H1 (cell line): Measurements from ENCODE around the gene JTB. TPM values are rescaled to one million over a fixed set of nuclear protein-coding genes. Genes with fewer than 3 reads are reported as not detected.

Source experiments
- ATF2 ChIP-seq: IDR thresholded peaks from 2 replicates; pipeline ENCODE4 v1.6.1; 2012; ENCODE audit warnings: low read length, inconsistent platforms
- polyA plus RNA-seq, 7 experiments: library from polyadenylated mRNA; depleted of rRNA in 3 of 7; stranded (reverse) in 5 of 7; unstranded in 2 of 7; fragments of >200 nt in 5 of 7; fragments of 200-250 nt in 2 of 7; gene quantifications; 1 replicate in 5 of 7; 2 replicates in 1 of 7; 4 replicates in 1 of 7; pipeline versions ENCODE4 v1.2.1 to v1.2.3, GENCODE V29; 2011 to 2013; ENCODE audit warnings: missing spikeins in 2 of 7, mixed read lengths in 2 of 7
- total RNA-seq: library from RNA; stranded (reverse); fragmentation: NEBNext Ultra II Directional; extraction: Animal tissue kit (Norgen Biotek cat#: 25700); gene quantifications from 2 replicates; pipeline ENCODE4 v1.2.1, GENCODE V29; 2021

The JTB gene
- total and polyA plus RNA-seq, 2 of the 8 experiments (the other 6 are each of a cell fraction or from before 2014, with no cell fraction given) = 91.1 to 122 TPM

GRCh38 chr1:153978274-153978909, 918 bp upstream of the JTB start (continued):
- no peak for TF ChIP-seq ATF2
